ENCODE results near the gene PCSK5.

DNA sequence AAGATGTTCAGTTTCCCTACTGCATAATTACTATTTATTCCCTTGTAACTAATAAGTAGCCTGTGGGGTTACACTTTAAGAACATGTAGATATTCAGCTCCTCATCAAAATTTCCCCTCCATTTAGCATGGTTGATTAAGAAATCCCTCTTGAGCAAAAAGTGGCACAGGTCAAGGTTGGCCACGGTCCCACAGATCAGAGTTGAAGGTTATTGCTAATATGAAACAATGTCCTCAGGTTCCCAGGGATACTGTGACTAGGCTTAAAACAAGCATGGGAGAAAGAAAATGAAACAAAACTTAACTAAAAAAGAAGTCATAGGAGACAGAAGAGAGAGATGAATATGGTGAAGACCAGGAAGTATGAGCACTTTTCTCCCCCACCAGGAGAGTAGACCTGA, 439.6 kb downstream of the PCSK5 start:
- no peak for TF ChIP-seq POLR2A (IDR thresholded peaks at IDR 0.05)
- no peak for TF ChIP-seq CTCF (IDR thresholded peaks at IDR 0.05)
